Renal cortical epithelial cell (primary cell): ENCODE data around the gene MTM1. TPM values are rescaled to one million over a fixed set of nuclear protein-coding genes. Genes with fewer than 3 reads are reported as not detected.

Source experiments
- DNase-seq: peaks from one replicate; pipeline ENCODE4 v3.0.0-alpha.2; 2011; ENCODE audit warnings: low read depth
- total RNA-seq: library from RNA; depleted of rRNA; stranded (reverse); fragments of >200 nt; gene quantifications from 2 replicates; pipeline ENCODE4 v1.2.3, GENCODE V29; 2014

The MTM1 gene
- total RNA-seq, 1 donor from 2014 or later, result 19.2 TPM

DNA sequence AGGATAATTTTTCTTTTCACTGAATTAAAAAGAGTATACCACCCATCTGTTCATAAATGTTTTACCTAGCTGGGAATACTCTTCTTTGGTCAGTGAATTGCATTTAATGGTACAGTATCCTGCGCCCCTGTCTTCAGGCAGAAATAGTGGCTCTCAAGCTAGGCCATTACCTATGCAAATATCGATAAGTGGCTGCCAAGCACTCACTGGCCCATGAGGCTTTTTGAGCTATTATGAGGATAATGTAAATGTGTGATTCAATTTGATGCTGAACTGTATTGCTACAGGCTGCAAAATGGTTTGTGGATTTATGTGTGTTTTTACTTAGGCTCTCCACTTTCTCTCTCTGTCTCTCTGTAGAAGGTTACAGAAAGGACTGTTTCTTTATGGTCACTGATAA is 94.7 kb downstream of the MTM1 start:
- no peak for DNase-seq

- peak; percentile 68 for DNase-seq
Observed at GRCh38 chrX:150664290-150664689, 95.9 kb downstream of the MTM1 start.

DNA sequence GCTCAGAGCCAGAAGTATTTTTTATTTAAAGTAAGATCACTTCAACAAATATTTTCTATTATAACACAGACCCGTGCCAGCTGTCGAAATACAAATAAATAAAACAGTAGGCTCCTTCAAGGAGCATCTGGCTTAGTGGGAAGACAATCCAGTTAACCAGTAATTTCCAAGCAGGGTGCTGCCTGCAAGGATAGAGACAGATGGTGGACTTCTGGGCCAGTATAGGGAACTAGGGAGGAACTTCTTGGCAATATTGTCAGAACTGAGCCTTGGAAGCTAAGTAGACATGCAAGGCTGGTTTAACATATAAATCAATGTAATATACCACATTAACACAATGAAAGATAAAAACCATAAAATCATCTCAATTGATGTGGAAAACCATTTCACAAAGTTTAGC is 107.8 kb downstream of the MTM1 start:
- DNase-seq, result no peak

DNA sequence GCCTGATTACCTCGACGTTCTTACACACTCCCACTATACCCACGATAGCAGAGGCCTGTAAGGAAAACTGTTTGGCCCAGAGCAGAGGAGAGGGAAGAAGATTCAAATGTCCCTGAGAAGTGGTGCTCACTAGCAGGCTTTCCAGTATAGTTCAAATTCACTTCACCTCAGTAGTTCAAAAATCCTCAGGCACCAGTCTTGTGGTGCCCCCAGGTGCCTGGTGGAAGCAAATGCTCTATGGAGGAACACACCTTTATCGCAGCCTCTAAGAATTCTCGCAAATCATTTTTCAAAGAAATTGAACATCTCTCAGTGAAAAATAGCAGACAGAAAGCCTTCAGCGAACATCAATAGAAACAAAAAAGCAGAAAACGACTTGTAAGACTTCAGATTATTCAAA is 112.6 kb downstream of the MTM1 start:
- DNase-seq, result peak; percentile 21

GRCh38 chrX:150683112-150683511 is 114.7 kb downstream of the MTM1 start:
- no peak for DNase-seq

DNA sequence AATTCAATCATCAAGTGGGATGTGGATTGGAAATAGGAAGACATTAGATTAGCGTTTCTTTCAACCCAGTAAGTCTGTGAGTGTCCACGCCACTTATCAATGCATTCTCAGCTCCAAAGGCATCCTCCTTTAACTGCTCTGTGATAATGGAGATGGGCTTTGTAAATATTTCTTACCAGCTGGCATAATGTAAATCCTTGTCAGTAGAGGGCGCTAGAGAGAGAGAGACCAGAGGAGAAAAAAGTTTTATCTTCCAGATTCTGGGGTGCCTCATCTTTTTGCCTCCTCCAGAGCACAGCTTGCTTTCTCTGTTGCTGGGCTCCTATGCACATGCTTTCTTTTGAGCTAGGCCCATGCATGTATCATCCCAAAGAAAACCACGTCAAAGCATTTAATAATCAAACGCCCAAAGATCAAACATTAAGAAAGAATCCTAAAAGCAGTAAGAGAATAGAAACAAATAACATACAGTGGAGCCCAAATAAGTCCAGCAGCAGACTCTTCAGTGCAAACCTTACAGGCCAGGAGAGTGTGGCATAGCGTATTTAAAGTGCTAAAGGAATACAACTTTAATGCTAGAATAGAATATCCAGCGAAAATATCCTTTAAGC is 115.2 kb downstream of the MTM1 start:
- peak; percentile 20 for DNase-seq

GRCh38 chrX:150688911-150689451 is 120.6 kb downstream of the MTM1 start:
- peak; percentile 92 for DNase-seq

GRCh38 chrX:150690126-150690525 is 121.7 kb downstream of the MTM1 start:
- DNase-seq, result peak; percentile 82

- DNase-seq, result no peak
Observed at GRCh38 chrX:150692296-150692695, 123.9 kb downstream of the MTM1 start.

DNA sequence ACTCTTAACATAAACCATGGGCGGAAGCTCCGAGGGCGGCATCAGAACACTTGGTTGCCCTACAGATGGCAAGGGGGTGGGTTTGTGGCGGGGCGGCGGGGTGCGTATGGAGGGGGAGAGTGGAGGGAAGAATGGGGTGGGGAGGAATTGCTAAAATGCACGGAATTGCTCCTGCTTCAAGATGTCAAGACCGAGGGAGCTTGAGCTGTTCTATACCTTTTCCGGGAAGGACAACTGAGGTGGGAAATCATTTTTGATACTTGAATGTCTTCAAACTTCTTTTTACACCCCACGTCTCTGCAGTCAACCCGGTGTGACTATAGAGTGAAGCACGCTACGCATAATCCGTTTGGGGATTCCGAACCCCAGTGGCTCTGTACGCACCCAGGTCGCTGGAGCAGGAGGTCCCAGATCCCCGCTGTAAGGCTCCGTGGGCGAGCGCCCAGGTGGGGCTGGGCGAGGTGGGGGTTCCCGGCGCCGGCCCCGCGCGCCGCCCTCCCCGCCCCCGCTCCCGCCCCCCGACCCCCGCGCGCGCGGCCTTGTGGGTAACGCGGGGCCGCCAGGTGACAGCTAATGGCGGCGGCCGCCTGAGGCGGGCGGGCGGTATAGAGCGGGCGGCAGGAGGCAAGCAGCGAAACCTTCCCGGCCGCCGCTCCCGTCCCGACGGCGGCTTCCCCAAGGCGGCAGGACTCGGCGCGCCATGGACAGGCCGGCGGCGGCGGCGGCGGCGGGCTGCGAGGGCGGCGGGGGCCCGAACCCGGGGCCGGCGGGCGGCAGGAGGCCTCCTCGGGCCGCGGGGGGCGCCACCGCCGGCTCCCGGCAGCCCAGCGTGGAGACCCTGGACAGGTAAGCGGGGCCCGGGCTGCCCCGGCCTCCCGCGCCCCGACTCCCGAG is 124.7 kb downstream of the MTM1 start, which contains the start of gene MTMR1:
MTMR1 (plus strand) TSS at position 566 of the 894 bp plus-strand sequence; CDS start at position 701, 135 bp downstream.
- no peak for DNase-seq

- DNase-seq, result peak; percentile 68
Observed at GRCh38 chrX:150693725-150694574, 125.5 kb downstream of the MTM1 start.

DNA sequence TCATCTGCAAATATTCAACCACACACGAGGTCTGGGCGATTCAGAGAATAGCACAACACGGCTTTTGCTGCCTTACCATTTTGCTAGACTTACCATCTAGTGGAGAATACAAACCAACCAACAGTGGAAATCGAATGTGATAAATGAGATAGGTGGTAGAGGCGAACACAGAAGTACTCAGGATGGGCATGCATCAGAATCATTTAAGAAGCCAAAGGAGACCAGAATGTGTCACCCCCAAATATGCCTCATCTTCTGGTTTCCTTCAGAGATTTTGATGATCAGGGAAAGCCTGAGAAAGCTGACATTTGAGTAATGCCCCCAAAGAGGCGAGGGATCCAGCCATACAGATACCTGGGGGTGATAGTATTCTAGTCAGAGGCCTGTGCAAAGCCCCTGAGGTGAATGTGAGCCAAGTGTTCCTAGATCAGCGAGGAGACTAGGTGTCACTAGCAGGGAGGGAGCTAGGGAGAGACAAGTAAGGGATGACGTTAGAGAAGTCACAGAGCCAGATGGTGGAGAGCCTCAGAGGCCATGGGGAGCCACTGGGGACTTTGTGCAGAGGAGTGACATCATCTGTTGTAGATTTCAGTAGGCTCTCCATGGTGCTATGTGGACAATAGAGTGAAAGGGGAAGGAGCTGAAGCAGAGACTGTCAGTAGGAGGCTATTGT is 126.5 kb downstream of the MTM1 start:
- no peak for DNase-seq

GRCh38 chrX:150696331-150696730 is 127.9 kb downstream of the MTM1 start:
- DNase-seq, result no peak

GRCh38 chrX:150696866-150697265 is 128.4 kb downstream of the MTM1 start:
- DNase-seq, result no peak

- no peak for DNase-seq
Observed at GRCh38 chrX:150697641-150698040, 129.2 kb downstream of the MTM1 start.

DNA sequence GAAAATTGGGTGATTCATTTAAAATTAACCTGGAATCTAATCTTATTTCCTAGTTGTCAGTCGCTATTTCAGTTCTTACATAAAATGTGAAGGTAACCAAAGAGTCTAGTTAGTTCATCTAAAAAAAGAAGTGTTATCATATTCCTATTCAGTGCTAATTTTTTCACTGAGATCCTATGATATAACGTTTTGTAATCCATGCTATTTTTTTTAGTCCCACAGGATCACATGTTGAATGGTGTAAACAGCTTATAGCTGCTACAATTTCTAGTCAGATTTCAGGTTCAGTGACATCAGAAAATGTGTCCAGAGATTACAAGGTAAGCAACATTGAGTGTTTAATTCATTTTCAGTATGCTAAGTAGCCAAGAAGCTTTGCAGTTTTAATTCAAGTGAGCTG is 130.6 kb downstream of the MTM1 start:
- DNase-seq, result no peak

GRCh38 chrX:150700107-150700506 is 131.7 kb downstream of the MTM1 start:
- DNase-seq, result no peak

GRCh38 chrX:150701377-150701776 is 133.0 kb downstream of the MTM1 start:
- no peak for DNase-seq

- no peak for DNase-seq
Observed at GRCh38 chrX:150702966-150703694, 134.7 kb downstream of the MTM1 start.

- DNase-seq, result no peak
Observed at GRCh38 chrX:150703695-150703974, 135.2 kb downstream of the MTM1 start.
